H1 (cell line): ENCODE measurements around the gene LRTM1. TPM values are rescaled to one million over a fixed set of nuclear protein-coding genes. Genes with fewer than 3 reads are reported as not detected.

Experiments used
- BCL11A ChIP-seq, 2 experiments: IDR thresholded peaks; one replicate each; pipeline ENCODE4 v1.6.1; 2011; ENCODE audit warnings: low read depth in 2 of 2, low read length in 2 of 2, mild to moderate bottlenecking in 2 of 2
- JUND ChIP-seq: IDR thresholded peaks from 2 replicates; pipeline ENCODE4 v1.6.1; 2011; ENCODE audit warnings: mild to moderate bottlenecking, improper control_type of control experiment, low read length
- POU5F1 ChIP-seq: IDR thresholded peaks from 2 replicates; pipeline ENCODE4 v1.6.1; 2011; ENCODE audit warnings: low read depth, mild to moderate bottlenecking, low read length, moderate library complexity
- SIN3A ChIP-seq, 2 experiments: IDR thresholded peaks in 1 of 2; conservative IDR thresholded peaks in 1 of 2; 2 replicates each; pipeline ENCODE4 v1.6.1; 2011 to 2012; ENCODE audit warnings: low read length in 2 of 2, improper control_type of control experiment in 1 of 2, low read depth in 1 of 2, mild to moderate bottlenecking in 1 of 2
- TAF7 ChIP-seq: optimal IDR thresholded peaks from 2 replicates; pipeline ENCODE3; 2011; ENCODE audit warnings: low read depth, mild to moderate bottlenecking, inconsistent platforms, low read length, moderate library complexity, borderline replicate concordance
- TEAD4 ChIP-seq: IDR thresholded peaks from 2 replicates; pipeline ENCODE4 v1.6.1; 2012; ENCODE audit warnings: low read depth, low read length, inconsistent platforms, mixed read lengths
- polyA plus RNA-seq, 7 experiments: library from polyadenylated mRNA; depleted of rRNA in 3 of 7; stranded (reverse) in 5 of 7; unstranded in 2 of 7; fragments of >200 nt in 5 of 7; fragments of 200-250 nt in 2 of 7; gene quantifications; 1 replicate in 5 of 7; 2 replicates in 1 of 7; 4 replicates in 1 of 7; pipeline versions ENCODE4 v1.2.1 to v1.2.3, GENCODE V29; 2011 to 2013; ENCODE audit warnings: missing spikeins in 2 of 7, mixed read lengths in 2 of 7
- total RNA-seq: library from RNA; stranded (reverse); fragmentation: NEBNext Ultra II Directional; extraction: Animal tissue kit (Norgen Biotek cat#: 25700); gene quantifications from 2 replicates; pipeline ENCODE4 v1.2.1, GENCODE V29; 2021
- TF ChIP-seq, protein P1 (sequence below): fragments of 300-600 bp; sonication (generic); IDR thresholded peaks from 2 replicates; pipeline ENCODE4 v1.7.1; 2012; ENCODE audit warnings: low read length, moderate library complexity, mild to moderate bottlenecking, inconsistent platforms; ENCODE audit not compliant: insufficient replicate concordance
- TF ChIP-seq, protein P2 (sequence below): IDR thresholded peaks from 2 replicates; pipeline ENCODE4 v1.6.1; 2012; ENCODE audit warnings: inconsistent platforms
- TF ChIP-seq, protein P3 (sequence below): IDR thresholded peaks from 2 replicates; pipeline ENCODE4 v1.6.1; 2012; ENCODE audit warnings: inconsistent platforms

Gene LRTM1
- total and polyA plus RNA-seq, 2 of the 8 experiments (the other 6 are each of a cell fraction or from before 2014, with no cell fraction given), result not detected

DNA sequence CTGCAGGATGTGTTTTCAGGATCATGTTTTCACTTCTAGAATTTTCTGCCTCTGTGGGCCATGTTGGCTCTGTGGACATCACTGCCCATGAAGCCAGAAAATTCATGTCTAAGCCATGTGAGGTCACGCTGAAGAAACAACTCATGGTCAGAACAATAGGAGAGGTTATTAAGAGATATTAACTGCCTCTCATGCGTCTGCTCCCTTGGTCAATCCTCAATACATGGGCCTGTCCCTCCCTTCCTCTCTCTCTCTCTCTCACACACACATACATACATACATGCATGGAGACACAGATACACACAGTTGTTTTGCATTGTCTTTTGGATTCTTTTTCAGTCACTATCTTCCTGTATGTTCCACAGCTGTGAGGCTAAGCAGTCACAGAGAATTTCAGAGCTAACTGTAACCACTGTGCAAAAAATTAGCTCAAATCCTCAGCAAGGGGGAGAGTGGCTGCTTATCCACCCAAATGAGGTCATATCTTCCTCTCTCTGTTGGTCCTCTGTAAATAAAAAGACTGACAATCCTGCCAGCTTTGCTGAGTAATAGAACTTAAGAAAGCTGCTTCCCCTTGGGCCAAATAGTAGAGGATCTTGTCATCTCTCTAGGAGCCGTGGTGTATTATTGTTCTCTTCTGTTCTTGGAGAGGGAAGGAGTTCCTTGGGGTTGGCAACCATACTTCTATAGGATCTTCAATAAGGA lies 45.6 kb downstream of the LRTM1 start (continued):
- TF ChIP-seq, protein P1, sequence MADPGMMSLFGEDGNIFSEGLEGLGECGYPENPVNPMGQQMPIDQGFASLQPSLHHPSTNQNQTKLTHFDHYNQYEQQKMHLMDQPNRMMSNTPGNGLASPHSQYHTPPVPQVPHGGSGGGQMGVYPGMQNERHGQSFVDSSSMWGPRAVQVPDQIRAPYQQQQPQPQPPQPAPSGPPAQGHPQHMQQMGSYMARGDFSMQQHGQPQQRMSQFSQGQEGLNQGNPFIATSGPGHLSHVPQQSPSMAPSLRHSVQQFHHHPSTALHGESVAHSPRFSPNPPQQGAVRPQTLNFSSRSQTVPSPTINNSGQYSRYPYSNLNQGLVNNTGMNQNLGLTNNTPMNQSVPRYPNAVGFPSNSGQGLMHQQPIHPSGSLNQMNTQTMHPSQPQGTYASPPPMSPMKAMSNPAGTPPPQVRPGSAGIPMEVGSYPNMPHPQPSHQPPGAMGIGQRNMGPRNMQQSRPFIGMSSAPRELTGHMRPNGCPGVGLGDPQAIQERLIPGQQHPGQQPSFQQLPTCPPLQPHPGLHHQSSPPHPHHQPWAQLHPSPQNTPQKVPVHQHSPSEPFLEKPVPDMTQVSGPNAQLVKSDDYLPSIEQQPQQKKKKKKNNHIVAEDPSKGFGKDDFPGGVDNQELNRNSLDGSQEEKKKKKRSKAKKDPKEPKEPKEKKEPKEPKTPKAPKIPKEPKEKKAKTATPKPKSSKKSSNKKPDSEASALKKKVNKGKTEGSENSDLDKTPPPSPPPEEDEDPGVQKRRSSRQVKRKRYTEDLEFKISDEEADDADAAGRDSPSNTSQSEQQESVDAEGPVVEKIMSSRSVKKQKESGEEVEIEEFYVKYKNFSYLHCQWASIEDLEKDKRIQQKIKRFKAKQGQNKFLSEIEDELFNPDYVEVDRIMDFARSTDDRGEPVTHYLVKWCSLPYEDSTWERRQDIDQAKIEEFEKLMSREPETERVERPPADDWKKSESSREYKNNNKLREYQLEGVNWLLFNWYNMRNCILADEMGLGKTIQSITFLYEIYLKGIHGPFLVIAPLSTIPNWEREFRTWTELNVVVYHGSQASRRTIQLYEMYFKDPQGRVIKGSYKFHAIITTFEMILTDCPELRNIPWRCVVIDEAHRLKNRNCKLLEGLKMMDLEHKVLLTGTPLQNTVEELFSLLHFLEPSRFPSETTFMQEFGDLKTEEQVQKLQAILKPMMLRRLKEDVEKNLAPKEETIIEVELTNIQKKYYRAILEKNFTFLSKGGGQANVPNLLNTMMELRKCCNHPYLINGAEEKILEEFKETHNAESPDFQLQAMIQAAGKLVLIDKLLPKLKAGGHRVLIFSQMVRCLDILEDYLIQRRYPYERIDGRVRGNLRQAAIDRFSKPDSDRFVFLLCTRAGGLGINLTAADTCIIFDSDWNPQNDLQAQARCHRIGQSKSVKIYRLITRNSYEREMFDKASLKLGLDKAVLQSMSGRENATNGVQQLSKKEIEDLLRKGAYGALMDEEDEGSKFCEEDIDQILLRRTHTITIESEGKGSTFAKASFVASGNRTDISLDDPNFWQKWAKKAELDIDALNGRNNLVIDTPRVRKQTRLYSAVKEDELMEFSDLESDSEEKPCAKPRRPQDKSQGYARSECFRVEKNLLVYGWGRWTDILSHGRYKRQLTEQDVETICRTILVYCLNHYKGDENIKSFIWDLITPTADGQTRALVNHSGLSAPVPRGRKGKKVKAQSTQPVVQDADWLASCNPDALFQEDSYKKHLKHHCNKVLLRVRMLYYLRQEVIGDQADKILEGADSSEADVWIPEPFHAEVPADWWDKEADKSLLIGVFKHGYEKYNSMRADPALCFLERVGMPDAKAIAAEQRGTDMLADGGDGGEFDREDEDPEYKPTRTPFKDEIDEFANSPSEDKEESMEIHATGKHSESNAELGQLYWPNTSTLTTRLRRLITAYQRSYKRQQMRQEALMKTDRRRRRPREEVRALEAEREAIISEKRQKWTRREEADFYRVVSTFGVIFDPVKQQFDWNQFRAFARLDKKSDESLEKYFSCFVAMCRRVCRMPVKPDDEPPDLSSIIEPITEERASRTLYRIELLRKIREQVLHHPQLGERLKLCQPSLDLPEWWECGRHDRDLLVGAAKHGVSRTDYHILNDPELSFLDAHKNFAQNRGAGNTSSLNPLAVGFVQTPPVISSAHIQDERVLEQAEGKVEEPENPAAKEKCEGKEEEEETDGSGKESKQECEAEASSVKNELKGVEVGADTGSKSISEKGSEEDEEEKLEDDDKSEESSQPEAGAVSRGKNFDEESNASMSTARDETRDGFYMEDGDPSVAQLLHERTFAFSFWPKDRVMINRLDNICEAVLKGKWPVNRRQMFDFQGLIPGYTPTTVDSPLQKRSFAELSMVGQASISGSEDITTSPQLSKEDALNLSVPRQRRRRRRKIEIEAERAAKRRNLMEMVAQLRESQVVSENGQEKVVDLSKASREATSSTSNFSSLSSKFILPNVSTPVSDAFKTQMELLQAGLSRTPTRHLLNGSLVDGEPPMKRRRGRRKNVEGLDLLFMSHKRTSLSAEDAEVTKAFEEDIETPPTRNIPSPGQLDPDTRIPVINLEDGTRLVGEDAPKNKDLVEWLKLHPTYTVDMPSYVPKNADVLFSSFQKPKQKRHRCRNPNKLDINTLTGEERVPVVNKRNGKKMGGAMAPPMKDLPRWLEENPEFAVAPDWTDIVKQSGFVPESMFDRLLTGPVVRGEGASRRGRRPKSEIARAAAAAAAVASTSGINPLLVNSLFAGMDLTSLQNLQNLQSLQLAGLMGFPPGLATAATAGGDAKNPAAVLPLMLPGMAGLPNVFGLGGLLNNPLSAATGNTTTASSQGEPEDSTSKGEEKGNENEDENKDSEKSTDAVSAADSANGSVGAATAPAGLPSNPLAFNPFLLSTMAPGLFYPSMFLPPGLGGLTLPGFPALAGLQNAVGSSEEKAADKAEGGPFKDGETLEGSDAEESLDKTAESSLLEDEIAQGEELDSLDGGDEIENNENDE, result no peak
- TF ChIP-seq JUND (no peak), BCL11A (IDR thresholded peaks at IDR 0.05; ENCODE audit: low read depth in 2 of 2, low read length in 2 of 2) (no peak), TAF7 (no peak), SIN3A (conservative IDR thresholded peaks at IDR 0.05 in 1 of 2, IDR thresholded peaks at IDR 0.05 in 1 of 2; ENCODE audit: low read depth in 1 of 2, low read length in 2 of 2) (no peak), TEAD4 (no peak), POU5F1 (no peak)
- TF ChIP-seq, protein P2, sequence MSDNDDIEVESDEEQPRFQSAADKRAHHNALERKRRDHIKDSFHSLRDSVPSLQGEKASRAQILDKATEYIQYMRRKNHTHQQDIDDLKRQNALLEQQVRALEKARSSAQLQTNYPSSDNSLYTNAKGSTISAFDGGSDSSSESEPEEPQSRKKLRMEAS, result no peak
- TF ChIP-seq, protein P3, sequence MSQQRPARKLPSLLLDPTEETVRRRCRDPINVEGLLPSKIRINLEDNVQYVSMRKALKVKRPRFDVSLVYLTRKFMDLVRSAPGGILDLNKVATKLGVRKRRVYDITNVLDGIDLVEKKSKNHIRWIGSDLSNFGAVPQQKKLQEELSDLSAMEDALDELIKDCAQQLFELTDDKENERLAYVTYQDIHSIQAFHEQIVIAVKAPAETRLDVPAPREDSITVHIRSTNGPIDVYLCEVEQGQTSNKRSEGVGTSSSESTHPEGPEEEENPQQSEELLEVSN, result no peak
